K562 (cell line): ENCODE data around the gene ZFYVE1. TPM values are rescaled to one million over a fixed set of nuclear protein-coding genes. Genes with fewer than 3 reads are reported as not detected.

Source experiments
- CBFA2T2 ChIP-seq: fragments of 450-650 bp; conservative IDR thresholded peaks from 2 replicates; pipeline ENCODE4 v1.6.1; 2017; ENCODE audit warnings: mild to moderate bottlenecking
- CEBPG ChIP-seq, 3 experiments: fragments of 200-800 bp in 1 of 3; sonication (Bioruptor generic) in 1 of 3; sonication (generic) in 1 of 3; formaldehyde crosslinking in 1 of 3; IDR thresholded peaks in 2 of 3; conservative IDR thresholded peaks in 1 of 3; 2 replicates each; pipeline versions ENCODE4 v1.6.1 to v1.8.0; 2016 to 2022; ENCODE audit warnings: missing compliant biosample characterization in 2 of 3, missing genetic modification characterization in 2 of 3, mild to moderate bottlenecking in 1 of 3, missing genetic modification reagents in 1 of 3
- DMBX1 ChIP-seq: fragments of 250-450 bp; sonication (Bioruptor Pico); IDR thresholded peaks from 2 replicates; pipeline ENCODE4 v1.8.0; 2022; ENCODE audit warnings: inconsistent platforms, mild to moderate bottlenecking, moderate library complexity, borderline replicate concordance
- FOXA3 ChIP-seq, 2 experiments: fragments of 450-650 bp in 1 of 2; sonication (generic) in 1 of 2; formaldehyde crosslinking; IDR thresholded peaks in 1 of 2; conservative IDR thresholded peaks in 1 of 2; 2 replicates each; pipeline versions ENCODE4 v1.4.0 to v1.8.0; 2020 to 2022; ENCODE audit warnings: mild to moderate bottlenecking in 2 of 2, missing genetic modification reagents in 1 of 2
- PHTF2 ChIP-seq: fragments of 250-450 bp; sonication (Bioruptor Pico); IDR thresholded peaks from 2 replicates; pipeline ENCODE4 v1.5.0; 2021; ENCODE audit warnings: mild to moderate bottlenecking
- RFX7 ChIP-seq: fragments of 250-450 bp; sonication (Bioruptor Pico); IDR thresholded peaks from 2 replicates; pipeline ENCODE4 v1.5.1; 2021; ENCODE audit warnings: mild to moderate bottlenecking
- ZFP36 ChIP-seq: fragments of 150-350 bp; IDR thresholded peaks from 2 replicates; pipeline ENCODE4 v1.6.1; 2018; ENCODE audit warnings: low read length, low read depth; ENCODE audit not compliant: partially characterized antibody
- ZNF212 ChIP-seq: fragments of 450-650 bp; formaldehyde crosslinking; IDR thresholded peaks from 2 replicates; pipeline ENCODE4 v1.4.0; 2020; ENCODE audit warnings: mild to moderate bottlenecking
- polyA plus RNA-seq, 8 experiments: library from polyadenylated mRNA; depleted of rRNA in 4 of 8; stranded (reverse) in 5 of 8; unstranded in 3 of 8; fragments of >200 nt; fragmentation: Nextera tagmentation in 2 of 8; fragmentation: Illumina TruSeq in 1 of 8; extraction: Ambion mirVana in 2 of 8; extraction: Trizol in 1 of 8; gene quantifications; 2 replicates each; pipeline versions ENCODE4 v1.2.1 to v1.2.3, GENCODE V29; 2011 to 2014; ENCODE audit warnings: inconsistent platforms in 1 of 8, missing spikeins in 1 of 8
- total RNA-seq, 7 experiments: library from RNA; depleted of rRNA in 6 of 7; stranded (reverse); fragments of >200 nt in 6 of 7; fragmentation: Illumina TruSeq in 2 of 7; extraction: Trizol in 2 of 7; gene quantifications; 2 replicates each; pipeline versions ENCODE4 v1.2.1 to v1.2.3, GENCODE V29; 2011 to 2021; ENCODE audit warnings: low replicate concordance in 1 of 7
- TF ChIP-seq, protein P1 (sequence below): fragments of 450-650 bp; formaldehyde crosslinking; IDR thresholded peaks from 2 replicates; pipeline ENCODE4 v1.4.0; 2022; ENCODE audit warnings: missing genetic modification characterization
- TF ChIP-seq, protein P2 (sequence below): fragments of 450-650 bp; IDR thresholded peaks from 2 replicates; pipeline ENCODE4 v1.7.0; 2016; ENCODE audit warnings: borderline replicate concordance
- TF ChIP-seq, protein P3 (sequence below), 2 experiments: fragments of 450-650 bp in 1 of 2; sonication (generic) in 1 of 2; formaldehyde crosslinking in 1 of 2; IDR thresholded peaks; 2 replicates each; pipeline versions ENCODE4 v1.7.1 to v1.9.0; 2016 to 2022; ENCODE audit warnings: inconsistent platforms in 1 of 2, mild to moderate bottlenecking in 1 of 2, missing genetic modification reagents in 1 of 2

ZFYVE1 gene
- total and polyA plus RNA-seq, 9 of the 15 experiments (the other 6 are each of a cell fraction or from before 2014, with no cell fraction given): 0.62 to 5.5 (median 3.4) TPM

DNA sequence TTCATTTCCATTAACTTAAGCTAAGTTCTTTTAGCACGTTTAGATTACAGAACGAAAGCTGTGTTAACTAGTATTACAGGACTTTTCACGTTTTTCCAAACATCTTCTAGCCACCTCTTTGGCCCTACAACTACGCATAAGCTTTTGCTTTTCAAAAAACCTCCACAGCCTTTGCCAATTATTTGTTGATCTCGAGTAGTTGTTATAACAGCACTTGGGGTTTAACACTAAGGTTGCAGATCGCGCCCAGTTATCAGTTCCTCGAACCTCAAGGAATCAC, 31.0 kb upstream of the ZFYVE1 start (continued):
- TF ChIP-seq PHTF2 (CRISPR knock-in tag) (0 out of 2 replicates have a peak, but pooled peaks have one; percentile 44), DMBX1 (CRISPR knock-in tag) (no peak), FOXA3 (CRISPR knock-in tag; conservative IDR thresholded peaks at IDR 0.05 in 1 of 2, IDR thresholded peaks at IDR 0.05 in 1 of 2) (no peak), ZNF212 (CRISPR knock-in tag) (no peak), RFX7 (no peak), CEBPG (CRISPR knock-in tag; IDR thresholded peaks at IDR 0.05) (no peak), CEBPG (tag; conservative IDR thresholded peaks at IDR 0.05 in 1 of 2, IDR thresholded peaks at IDR 0.05 in 1 of 2) (no peak), ZFP36 (no peak), CBFA2T2 (no peak)
- TF ChIP-seq, protein P1, sequence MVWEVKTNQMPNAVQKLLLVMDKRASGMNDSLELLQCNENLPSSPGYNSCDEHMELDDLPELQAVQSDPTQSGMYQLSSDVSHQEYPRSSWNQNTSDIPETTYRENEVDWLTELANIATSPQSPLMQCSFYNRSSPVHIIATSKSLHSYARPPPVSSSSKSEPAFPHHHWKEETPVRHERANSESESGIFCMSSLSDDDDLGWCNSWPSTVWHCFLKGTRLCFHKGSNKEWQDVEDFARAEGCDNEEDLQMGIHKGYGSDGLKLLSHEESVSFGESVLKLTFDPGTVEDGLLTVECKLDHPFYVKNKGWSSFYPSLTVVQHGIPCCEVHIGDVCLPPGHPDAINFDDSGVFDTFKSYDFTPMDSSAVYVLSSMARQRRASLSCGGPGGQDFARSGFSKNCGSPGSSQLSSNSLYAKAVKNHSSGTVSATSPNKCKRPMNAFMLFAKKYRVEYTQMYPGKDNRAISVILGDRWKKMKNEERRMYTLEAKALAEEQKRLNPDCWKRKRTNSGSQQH (CRISPR knock-in tag): 0 out of 2 replicates have a peak, but pooled peaks have one; percentile 20
- TF ChIP-seq, protein P2, sequence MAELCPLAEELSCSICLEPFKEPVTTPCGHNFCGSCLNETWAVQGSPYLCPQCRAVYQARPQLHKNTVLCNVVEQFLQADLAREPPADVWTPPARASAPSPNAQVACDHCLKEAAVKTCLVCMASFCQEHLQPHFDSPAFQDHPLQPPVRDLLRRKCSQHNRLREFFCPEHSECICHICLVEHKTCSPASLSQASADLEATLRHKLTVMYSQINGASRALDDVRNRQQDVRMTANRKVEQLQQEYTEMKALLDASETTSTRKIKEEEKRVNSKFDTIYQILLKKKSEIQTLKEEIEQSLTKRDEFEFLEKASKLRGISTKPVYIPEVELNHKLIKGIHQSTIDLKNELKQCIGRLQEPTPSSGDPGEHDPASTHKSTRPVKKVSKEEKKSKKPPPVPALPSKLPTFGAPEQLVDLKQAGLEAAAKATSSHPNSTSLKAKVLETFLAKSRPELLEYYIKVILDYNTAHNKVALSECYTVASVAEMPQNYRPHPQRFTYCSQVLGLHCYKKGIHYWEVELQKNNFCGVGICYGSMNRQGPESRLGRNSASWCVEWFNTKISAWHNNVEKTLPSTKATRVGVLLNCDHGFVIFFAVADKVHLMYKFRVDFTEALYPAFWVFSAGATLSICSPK: no peak
- TF ChIP-seq, protein P3, sequence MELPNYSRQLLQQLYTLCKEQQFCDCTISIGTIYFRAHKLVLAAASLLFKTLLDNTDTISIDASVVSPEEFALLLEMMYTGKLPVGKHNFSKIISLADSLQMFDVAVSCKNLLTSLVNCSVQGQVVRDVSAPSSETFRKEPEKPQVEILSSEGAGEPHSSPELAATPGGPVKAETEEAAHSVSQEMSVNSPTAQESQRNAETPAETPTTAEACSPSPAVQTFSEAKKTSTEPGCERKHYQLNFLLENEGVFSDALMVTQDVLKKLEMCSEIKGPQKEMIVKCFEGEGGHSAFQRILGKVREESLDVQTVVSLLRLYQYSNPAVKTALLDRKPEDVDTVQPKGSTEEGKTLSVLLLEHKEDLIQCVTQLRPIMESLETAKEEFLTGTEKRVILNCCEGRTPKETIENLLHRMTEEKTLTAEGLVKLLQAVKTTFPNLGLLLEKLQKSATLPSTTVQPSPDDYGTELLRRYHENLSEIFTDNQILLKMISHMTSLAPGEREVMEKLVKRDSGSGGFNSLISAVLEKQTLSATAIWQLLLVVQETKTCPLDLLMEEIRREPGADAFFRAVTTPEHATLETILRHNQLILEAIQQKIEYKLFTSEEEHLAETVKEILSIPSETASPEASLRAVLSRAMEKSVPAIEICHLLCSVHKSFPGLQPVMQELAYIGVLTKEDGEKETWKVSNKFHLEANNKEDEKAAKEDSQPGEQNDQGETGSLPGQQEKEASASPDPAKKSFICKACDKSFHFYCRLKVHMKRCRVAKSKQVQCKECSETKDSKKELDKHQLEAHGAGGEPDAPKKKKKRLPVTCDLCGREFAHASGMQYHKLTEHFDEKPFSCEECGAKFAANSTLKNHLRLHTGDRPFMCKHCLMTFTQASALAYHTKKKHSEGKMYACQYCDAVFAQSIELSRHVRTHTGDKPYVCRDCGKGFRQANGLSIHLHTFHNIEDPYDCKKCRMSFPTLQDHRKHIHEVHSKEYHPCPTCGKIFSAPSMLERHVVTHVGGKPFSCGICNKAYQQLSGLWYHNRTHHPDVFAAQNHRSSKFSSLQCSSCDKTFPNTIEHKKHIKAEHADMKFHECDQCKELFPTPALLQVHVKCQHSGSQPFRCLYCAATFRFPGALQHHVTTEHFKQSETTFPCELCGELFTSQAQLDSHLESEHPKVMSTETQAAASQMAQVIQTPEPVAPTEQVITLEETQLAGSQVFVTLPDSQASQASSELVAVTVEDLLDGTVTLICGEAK (IDR thresholded peaks at IDR 0.05): no peak; the same call in 1 of the 2 replicates
- TF ChIP-seq, protein P3 (CRISPR knock-in tag; IDR thresholded peaks at IDR 0.05): no peak
